HG02973 (cell line): ENCODE results near the gene BATF3.
A peak's percentile ranks its signal among the peaks of the same experiment; 100 is the strongest.

Experiments
- ATAC-seq: cut with Tn5 transposase; IDR thresholded peaks from one replicate; pipeline ENCODE4 v1.9.1; 2021; ENCODE audit warnings: moderate library complexity; ENCODE audit not compliant: unreplicated experiment

Gene BATF3

GRCh38 chr1:212710566-212710965 is 10.9 kb upstream of the BATF3 start:
- no peak for ATAC-seq

- ATAC-seq = no peak
These were observed 4.4 kb upstream of the BATF3 start for GRCh38 chr1:212703991-212704564.

- no peak for ATAC-seq
These were observed 3.0 kb upstream of the BATF3 start for GRCh38 chr1:212702672-212703071.

- no peak for ATAC-seq
These were observed 2.3 kb upstream of the BATF3 start for GRCh38 chr1:212701910-212702309.

GRCh38 chr1:212700892-212701819 is 1.5 kb upstream of the BATF3 start:
- ATAC-seq = peak; percentile 30

GRCh38 chr1:212700223-212700891 is 717 bp upstream of the BATF3 start:
- ATAC-seq = peak; percentile 26

GRCh38 chr1:212699104-212699624 is 476 bp downstream of the BATF3 start:
- peak; percentile 48 for ATAC-seq

GRCh38 chr1:212698467-212699103 is 1.1 kb downstream of the BATF3 start:
- ATAC-seq = no peak

- ATAC-seq = no peak
These were observed 2.8 kb downstream of the BATF3 start for GRCh38 chr1:212696721-212697331.

- ATAC-seq = no peak
These were observed 6.6 kb downstream of the BATF3 start for GRCh38 chr1:212692774-212693644.

GRCh38 chr1:212691561-212692071 is 8.0 kb downstream of the BATF3 start:
- no peak for ATAC-seq

- ATAC-seq = no peak
These were observed 8.7 kb downstream of the BATF3 start for GRCh38 chr1:212690816-212691403.

- no peak for ATAC-seq
These were observed 9.7 kb downstream of the BATF3 start for GRCh38 chr1:212689758-212690529.

GRCh38 chr1:212689196-212689725 is 10.4 kb downstream of the BATF3 start:
- ATAC-seq = no peak

GRCh38 chr1:212688341-212689047 is 11.1 kb downstream of the BATF3 start:
- no peak for ATAC-seq

- no peak for ATAC-seq
These were observed 11.8 kb downstream of the BATF3 start for GRCh38 chr1:212687811-212688210.

GRCh38 chr1:212686591-212686990 is 13.0 kb downstream of the BATF3 start:
- no peak for ATAC-seq
